K562 (cell line): Measurements from ENCODE around the gene GRAMD2B.

Source experiments
- EP300 ChIP-seq: IDR thresholded peaks from 2 replicates; pipeline ENCODE4 v1.6.1; 2012; ENCODE audit warnings: low read length, improper control_type of control experiment
- HNRNPH1 ChIP-seq: fragments of 200-400 bp; formaldehyde crosslinking; optimal IDR thresholded peaks from 2 replicates; pipeline ENCODE3; 2017; ENCODE audit warnings: low read depth, mild to moderate bottlenecking, low read length, moderate library complexity
- NR2C2 ChIP-seq, 2 experiments: fragments of 200-800 bp in 1 of 2; sonication (Bioruptor generic) in 1 of 2; sonication (generic) in 1 of 2; formaldehyde crosslinking in 1 of 2; IDR thresholded peaks; 2 replicates each; pipeline versions ENCODE4 v1.6.1 to v1.8.0; 2016 to 2022; ENCODE audit warnings: mild to moderate bottlenecking in 1 of 2, missing compliant biosample characterization in 1 of 2, missing genetic modification characterization in 1 of 2, missing genetic modification reagents in 1 of 2
- SIN3A ChIP-seq, 2 experiments: fragments of 150-350 bp in 1 of 2; IDR thresholded peaks; 2 replicates each; pipeline ENCODE4 v1.6.1; 2011 to 2016; ENCODE audit warnings: borderline replicate concordance in 2 of 2, low read depth in 2 of 2, low read length in 2 of 2, mild to moderate bottlenecking in 2 of 2, moderate library complexity in 2 of 2; ENCODE audit not compliant: control insufficient read depth in 1 of 2
- YY1 ChIP-seq, 3 experiments: IDR thresholded peaks; 2 replicates each; pipeline ENCODE4 v1.6.1; 2011; ENCODE audit warnings: low read length in 2 of 3, mild to moderate bottlenecking in 2 of 3, moderate library complexity in 2 of 3, borderline replicate concordance in 1 of 3, control low read depth in 1 of 3, low read depth in 1 of 3; ENCODE audit not compliant: insufficient read depth in 3 of 3, insufficient replicate concordance in 2 of 3, control insufficient read depth in 1 of 3, insufficient read length in 1 of 3; ENCODE audit errors: extremely low read depth in 1 of 3
- ZNF143 ChIP-seq: sonication (generic); formaldehyde crosslinking; IDR thresholded peaks from 2 replicates; pipeline ENCODE4 v1.9.0; 2022; ENCODE audit warnings: mild to moderate bottlenecking, missing genetic modification reagents
- ZNF263 ChIP-seq: sonication (generic); formaldehyde crosslinking; IDR thresholded peaks from 2 replicates; pipeline ENCODE4 v1.8.0; 2022; ENCODE audit warnings: mild to moderate bottlenecking, missing genetic modification reagents, borderline replicate concordance
- ZNF507 ChIP-seq: conservative IDR thresholded peaks from 2 replicates; pipeline ENCODE4 v1.6.1; 2017; ENCODE audit warnings: missing genetic modification characterization, missing compliant biosample characterization
- ZNF785 ChIP-seq: fragments of 250-450 bp; sonication (Bioruptor Pico); IDR thresholded peaks from 2 replicates; pipeline ENCODE4 v1.4.0; 2020; ENCODE audit warnings: mild to moderate bottlenecking
- TF ChIP-seq, protein P1 (sequence below): conservative IDR thresholded peaks from 2 replicates; pipeline ENCODE4 v1.6.1; 2011; ENCODE audit warnings: low read depth, mild to moderate bottlenecking, low read length; ENCODE audit not compliant: control insufficient read depth
- TF ChIP-seq, protein P2 (sequence below), 3 experiments: IDR thresholded peaks in 2 of 3; conservative IDR thresholded peaks in 1 of 3; 2 replicates each; pipeline ENCODE4 v1.5.1; 2011 to 2012; ENCODE audit warnings: low read length in 3 of 3, mild to moderate bottlenecking in 3 of 3, control low read depth in 2 of 3, improper control_type of control experiment in 1 of 3, inconsistent platforms in 1 of 3, low read depth in 1 of 3, mixed read lengths in 1 of 3, moderate library complexity in 1 of 3; ENCODE audit not compliant: insufficient read depth in 2 of 3
- TF ChIP-seq, protein P3 (sequence below): sonication (generic); formaldehyde crosslinking; IDR thresholded peaks from 2 replicates; pipeline ENCODE4 v1.4.0; 2020; ENCODE audit warnings: mild to moderate bottlenecking, missing genetic modification reagents
- TF ChIP-seq, protein P4 (sequence below): IDR thresholded peaks from 3 replicates; pipeline ENCODE4 v1.6.1; 2011; ENCODE audit warnings: borderline replicate concordance, mild to moderate bottlenecking; ENCODE audit not compliant: insufficient read length, insufficient read depth
- TF ChIP-seq, protein P5 (sequence below): sonication (generic); formaldehyde crosslinking; IDR thresholded peaks from 2 replicates; pipeline ENCODE4 v1.8.0; 2022; ENCODE audit warnings: missing genetic modification reagents, mild to moderate bottlenecking, borderline replicate concordance

DNA sequence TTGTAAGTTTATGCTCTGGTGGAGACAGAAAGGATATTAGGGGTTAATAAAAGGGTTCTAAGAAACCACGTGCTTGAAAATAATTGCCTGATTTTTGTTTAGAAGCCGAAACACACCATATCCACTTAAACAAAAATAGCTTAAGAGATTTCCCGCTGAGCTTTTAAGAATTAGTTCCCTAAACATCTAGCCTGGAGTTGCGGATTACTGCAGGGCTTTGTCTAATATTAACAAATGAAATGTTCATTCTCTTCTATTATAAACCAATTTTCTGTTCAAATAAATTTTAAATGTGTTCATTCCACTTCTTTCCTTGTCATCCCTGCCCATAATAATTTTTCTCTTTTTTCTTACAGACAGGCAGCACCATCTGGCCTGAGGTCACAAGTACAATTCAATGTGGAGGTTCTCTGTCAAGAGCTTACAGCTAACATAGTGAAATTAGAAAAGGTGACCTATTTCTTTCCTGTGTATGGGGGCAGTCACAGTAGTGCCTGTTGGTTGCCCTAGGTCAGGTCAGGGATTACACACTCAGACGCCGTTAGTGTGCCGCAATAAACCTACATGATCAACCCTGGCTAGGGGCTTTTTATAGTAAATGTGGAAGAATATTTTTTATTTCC, 65.3 kb downstream of the GRAMD2B start:
- TF ChIP-seq NR2C2 (CRISPR knock-in tag; IDR thresholded peaks at IDR 0.05) = no peak
- TF ChIP-seq NR2C2 (tag; IDR thresholded peaks at IDR 0.05) = no peak
- no peak for TF ChIP-seq EP300
- TF ChIP-seq, protein P1, sequence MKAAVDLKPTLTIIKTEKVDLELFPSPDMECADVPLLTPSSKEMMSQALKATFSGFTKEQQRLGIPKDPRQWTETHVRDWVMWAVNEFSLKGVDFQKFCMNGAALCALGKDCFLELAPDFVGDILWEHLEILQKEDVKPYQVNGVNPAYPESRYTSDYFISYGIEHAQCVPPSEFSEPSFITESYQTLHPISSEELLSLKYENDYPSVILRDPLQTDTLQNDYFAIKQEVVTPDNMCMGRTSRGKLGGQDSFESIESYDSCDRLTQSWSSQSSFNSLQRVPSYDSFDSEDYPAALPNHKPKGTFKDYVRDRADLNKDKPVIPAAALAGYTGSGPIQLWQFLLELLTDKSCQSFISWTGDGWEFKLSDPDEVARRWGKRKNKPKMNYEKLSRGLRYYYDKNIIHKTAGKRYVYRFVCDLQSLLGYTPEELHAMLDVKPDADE = no peak
- TF ChIP-seq SIN3A (IDR thresholded peaks at IDR 0.05; ENCODE audit: borderline replicate concordance in 2 of 2, control insufficient read depth in 1 of 2, low read depth in 2 of 2, low read length in 2 of 2) = no peak
- TF ChIP-seq, protein P2, sequence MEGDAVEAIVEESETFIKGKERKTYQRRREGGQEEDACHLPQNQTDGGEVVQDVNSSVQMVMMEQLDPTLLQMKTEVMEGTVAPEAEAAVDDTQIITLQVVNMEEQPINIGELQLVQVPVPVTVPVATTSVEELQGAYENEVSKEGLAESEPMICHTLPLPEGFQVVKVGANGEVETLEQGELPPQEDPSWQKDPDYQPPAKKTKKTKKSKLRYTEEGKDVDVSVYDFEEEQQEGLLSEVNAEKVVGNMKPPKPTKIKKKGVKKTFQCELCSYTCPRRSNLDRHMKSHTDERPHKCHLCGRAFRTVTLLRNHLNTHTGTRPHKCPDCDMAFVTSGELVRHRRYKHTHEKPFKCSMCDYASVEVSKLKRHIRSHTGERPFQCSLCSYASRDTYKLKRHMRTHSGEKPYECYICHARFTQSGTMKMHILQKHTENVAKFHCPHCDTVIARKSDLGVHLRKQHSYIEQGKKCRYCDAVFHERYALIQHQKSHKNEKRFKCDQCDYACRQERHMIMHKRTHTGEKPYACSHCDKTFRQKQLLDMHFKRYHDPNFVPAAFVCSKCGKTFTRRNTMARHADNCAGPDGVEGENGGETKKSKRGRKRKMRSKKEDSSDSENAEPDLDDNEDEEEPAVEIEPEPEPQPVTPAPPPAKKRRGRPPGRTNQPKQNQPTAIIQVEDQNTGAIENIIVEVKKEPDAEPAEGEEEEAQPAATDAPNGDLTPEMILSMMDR (IDR thresholded peaks at IDR 0.05 in 2 of 3, conservative IDR thresholded peaks at IDR 0.05 in 1 of 3; ENCODE audit: insufficient read depth in 2 of 3, low read depth in 1 of 3, low read length in 3 of 3) = no peak
- TF ChIP-seq, protein P3, sequence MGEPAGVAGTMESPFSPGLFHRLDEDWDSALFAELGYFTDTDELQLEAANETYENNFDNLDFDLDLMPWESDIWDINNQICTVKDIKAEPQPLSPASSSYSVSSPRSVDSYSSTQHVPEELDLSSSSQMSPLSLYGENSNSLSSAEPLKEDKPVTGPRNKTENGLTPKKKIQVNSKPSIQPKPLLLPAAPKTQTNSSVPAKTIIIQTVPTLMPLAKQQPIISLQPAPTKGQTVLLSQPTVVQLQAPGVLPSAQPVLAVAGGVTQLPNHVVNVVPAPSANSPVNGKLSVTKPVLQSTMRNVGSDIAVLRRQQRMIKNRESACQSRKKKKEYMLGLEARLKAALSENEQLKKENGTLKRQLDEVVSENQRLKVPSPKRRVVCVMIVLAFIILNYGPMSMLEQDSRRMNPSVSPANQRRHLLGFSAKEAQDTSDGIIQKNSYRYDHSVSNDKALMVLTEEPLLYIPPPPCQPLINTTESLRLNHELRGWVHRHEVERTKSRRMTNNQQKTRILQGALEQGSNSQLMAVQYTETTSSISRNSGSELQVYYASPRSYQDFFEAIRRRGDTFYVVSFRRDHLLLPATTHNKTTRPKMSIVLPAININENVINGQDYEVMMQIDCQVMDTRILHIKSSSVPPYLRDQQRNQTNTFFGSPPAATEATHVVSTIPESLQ (CRISPR knock-in tag) = no peak
- TF ChIP-seq ZNF263 (CRISPR knock-in tag) = no peak
- TF ChIP-seq HNRNPH1 = no peak
- TF ChIP-seq YY1 (IDR thresholded peaks at IDR 0.05; ENCODE audit: borderline replicate concordance in 1 of 3, control insufficient read depth in 1 of 3, extremely low read depth in 1 of 3, insufficient read depth in 3 of 3, insufficient read length in 1 of 3, insufficient replicate concordance in 2 of 3, low read depth in 1 of 3, low read length in 2 of 3) = no peak
- TF ChIP-seq ZNF143 (CRISPR knock-in tag) = no peak
- TF ChIP-seq, protein P4, sequence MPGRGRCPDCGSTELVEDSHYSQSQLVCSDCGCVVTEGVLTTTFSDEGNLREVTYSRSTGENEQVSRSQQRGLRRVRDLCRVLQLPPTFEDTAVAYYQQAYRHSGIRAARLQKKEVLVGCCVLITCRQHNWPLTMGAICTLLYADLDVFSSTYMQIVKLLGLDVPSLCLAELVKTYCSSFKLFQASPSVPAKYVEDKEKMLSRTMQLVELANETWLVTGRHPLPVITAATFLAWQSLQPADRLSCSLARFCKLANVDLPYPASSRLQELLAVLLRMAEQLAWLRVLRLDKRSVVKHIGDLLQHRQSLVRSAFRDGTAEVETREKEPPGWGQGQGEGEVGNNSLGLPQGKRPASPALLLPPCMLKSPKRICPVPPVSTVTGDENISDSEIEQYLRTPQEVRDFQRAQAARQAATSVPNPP = no peak
- no peak for TF ChIP-seq ZNF507
- TF ChIP-seq, protein P5, sequence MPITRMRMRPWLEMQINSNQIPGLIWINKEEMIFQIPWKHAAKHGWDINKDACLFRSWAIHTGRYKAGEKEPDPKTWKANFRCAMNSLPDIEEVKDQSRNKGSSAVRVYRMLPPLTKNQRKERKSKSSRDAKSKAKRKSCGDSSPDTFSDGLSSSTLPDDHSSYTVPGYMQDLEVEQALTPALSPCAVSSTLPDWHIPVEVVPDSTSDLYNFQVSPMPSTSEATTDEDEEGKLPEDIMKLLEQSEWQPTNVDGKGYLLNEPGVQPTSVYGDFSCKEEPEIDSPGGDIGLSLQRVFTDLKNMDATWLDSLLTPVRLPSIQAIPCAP (CRISPR knock-in tag) = no peak
- TF ChIP-seq ZNF785 = no peak
